Gastrocnemius medialis (tissue), 4 donors: Measurements from ENCODE around the gene ZBTB7C. TPM values are rescaled to one million over a fixed set of nuclear protein-coding genes. Genes with fewer than 3 reads are reported as not detected.

Experiments used
- ATAC-seq, 2 donors: fragments of 150-250 bp; one replicate each; pipeline ENCODE4 v1.9.1; 2016
- DNase-seq, 2 donors: peaks; one replicate each; pipeline ENCODE4 v3.0.0-alpha.2; 2019
- H3K27ac ChIP-seq, 4 donors: fragments of 200-600 bp; sonication (generic); 1 replicate in 1 of 4; 2 replicates in 3 of 4; pipeline ENCODE4 v1.5.1; 2016 to 2018; ENCODE audit warnings: mild to moderate bottlenecking in 2 of 4, moderate library complexity in 1 of 4
- H3K27me3 ChIP-seq, 3 donors: fragments of 200-600 bp; sonication (generic) in 2 of 3; 1 replicate in 1 of 3; 2 replicates in 2 of 3; pipeline versions ENCODE4 v1.5.1 to v1.6.0; 2016 to 2019; ENCODE audit warnings: mild to moderate bottlenecking in 1 of 3, moderate library complexity in 1 of 3
- H3K36me3 ChIP-seq, 2 donors: fragments of 200-600 bp; sonication (generic) in 1 of 2; one replicate each; pipeline ENCODE4 v1.5.1; 2017 to 2018
- H3K4me1 ChIP-seq, 2 donors: fragments of 200-600 bp; sonication (generic) in 1 of 2; one replicate each; pipeline ENCODE4 v1.5.1; 2016 to 2017; ENCODE audit warnings: mild to moderate bottlenecking in 2 of 2
- H3K4me3 ChIP-seq, 4 donors: fragments of 200-600 bp; sonication (generic) in 3 of 4; 1 replicate in 1 of 4; 2 replicates in 3 of 4; pipeline ENCODE4 v1.5.1; 2016 to 2019; ENCODE audit warnings: mild to moderate bottlenecking in 2 of 4
- H3K9me3 ChIP-seq, 3 donors: fragments of 200-600 bp; sonication (generic) in 2 of 3; 1 replicate in 1 of 3; 2 replicates in 2 of 3; pipeline ENCODE4 v1.5.1; 2016 to 2019
- POLR2A ChIP-seq, 2 donors: fragments of 450-650 bp; IDR thresholded peaks; one replicate each; pipeline ENCODE4 v1.6.1; 2017; ENCODE audit warnings: antibody characterized with exemption in 2 of 2, mild to moderate bottlenecking in 2 of 2, moderate library complexity in 2 of 2
- in situ Hi-C, 4 donors: fragments of 200-750 bp; cut with MboI; loops; one replicate each; pipeline versions ENCODE4 v1.15.0 to v1.8.0; 2017; ENCODE audit warnings: low sequenced_read_pairs in 4 of 4
- intact Hi-C: fragments of 100-400 bp; cut with DNase I; formaldehyde crosslinking; loops from one replicate; pipeline ENCODE4 v1.15.1; 2023; ENCODE audit warnings: low total_unique reads
- total RNA-seq, 4 donors: library from RNA; depleted of rRNA; stranded (reverse); fragments of >200 nt; gene quantifications; one replicate each; pipeline versions ENCODE4 v1.1.0 to v1.2.3, GENCODE V29; 2016
- TF ChIP-seq, protein P1 (sequence below), 5 experiments: fragments of 450-650 bp in 3 of 5; fragments of 200-600 bp in 2 of 5; sonication (generic) in 2 of 5; IDR thresholded peaks in 4 of 5; conservative IDR thresholded peaks in 1 of 5; 1 replicate in 4 of 5; 2 replicates in 1 of 5; pipeline ENCODE4 v1.5.1; 2016 to 2019; ENCODE audit warnings: antibody characterized with exemption in 5 of 5, mild to moderate bottlenecking in 3 of 5, moderate library complexity in 3 of 5

ZBTB7C gene
- total RNA-seq, 4 donors from 2014 or later: 0.53 to 12.3 (median 1.1) TPM

DNA sequence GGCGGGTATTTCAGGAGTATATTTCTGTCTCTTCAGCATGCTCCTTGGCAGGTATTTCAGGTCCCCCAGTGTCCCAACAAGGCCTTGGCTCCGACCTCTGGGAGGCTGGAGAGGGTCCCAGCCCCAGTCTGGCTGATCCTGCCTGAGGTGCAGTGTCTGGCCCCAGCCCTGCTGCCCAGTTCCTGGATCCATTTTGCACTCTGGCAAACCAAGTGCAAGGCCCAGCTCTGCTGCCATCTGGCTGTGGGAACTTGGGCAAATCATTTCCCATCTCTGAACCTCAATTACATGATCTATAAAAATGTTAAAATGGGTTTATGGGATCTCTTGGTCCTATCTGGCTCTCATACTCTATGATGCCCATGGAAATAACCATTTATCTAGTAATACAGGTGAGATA, 63.6 kb downstream of the ZBTB7C start:
- intact Hi-C loops (no loop called here), in situ Hi-C loops (loop anchor here in 2 of 4 donors (10.0 kb wide), 3 partner anchors 99 to 311 kb away; no protein-coding TSS in a partner anchor)
- Histone ChIP-seq H3K4me1 (peaks cover 0 to 5% of the 10 kb centered on the region in 2 donors), H3K9me3 (no peaks in the 10 kb centered on the region), H3K36me3 (no peaks in the 10 kb centered on the region), H3K4me3 (no peak overlapping the region), H3K27ac (no peak overlapping the region), H3K27me3 (no peaks in the 10 kb centered on the region)
- DNase-seq (no peak), ATAC-seq (no peak)
- TF ChIP-seq POLR2A (IDR thresholded peaks at IDR 0.05): no peak
- TF ChIP-seq, protein P1, sequence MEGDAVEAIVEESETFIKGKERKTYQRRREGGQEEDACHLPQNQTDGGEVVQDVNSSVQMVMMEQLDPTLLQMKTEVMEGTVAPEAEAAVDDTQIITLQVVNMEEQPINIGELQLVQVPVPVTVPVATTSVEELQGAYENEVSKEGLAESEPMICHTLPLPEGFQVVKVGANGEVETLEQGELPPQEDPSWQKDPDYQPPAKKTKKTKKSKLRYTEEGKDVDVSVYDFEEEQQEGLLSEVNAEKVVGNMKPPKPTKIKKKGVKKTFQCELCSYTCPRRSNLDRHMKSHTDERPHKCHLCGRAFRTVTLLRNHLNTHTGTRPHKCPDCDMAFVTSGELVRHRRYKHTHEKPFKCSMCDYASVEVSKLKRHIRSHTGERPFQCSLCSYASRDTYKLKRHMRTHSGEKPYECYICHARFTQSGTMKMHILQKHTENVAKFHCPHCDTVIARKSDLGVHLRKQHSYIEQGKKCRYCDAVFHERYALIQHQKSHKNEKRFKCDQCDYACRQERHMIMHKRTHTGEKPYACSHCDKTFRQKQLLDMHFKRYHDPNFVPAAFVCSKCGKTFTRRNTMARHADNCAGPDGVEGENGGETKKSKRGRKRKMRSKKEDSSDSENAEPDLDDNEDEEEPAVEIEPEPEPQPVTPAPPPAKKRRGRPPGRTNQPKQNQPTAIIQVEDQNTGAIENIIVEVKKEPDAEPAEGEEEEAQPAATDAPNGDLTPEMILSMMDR (IDR thresholded peaks at IDR 0.05 in 4 of 5, conservative IDR thresholded peaks at IDR 0.05 in 1 of 5): peak in 3 of 5 experiments; percentile 21 to 47 (median 34)

DNA sequence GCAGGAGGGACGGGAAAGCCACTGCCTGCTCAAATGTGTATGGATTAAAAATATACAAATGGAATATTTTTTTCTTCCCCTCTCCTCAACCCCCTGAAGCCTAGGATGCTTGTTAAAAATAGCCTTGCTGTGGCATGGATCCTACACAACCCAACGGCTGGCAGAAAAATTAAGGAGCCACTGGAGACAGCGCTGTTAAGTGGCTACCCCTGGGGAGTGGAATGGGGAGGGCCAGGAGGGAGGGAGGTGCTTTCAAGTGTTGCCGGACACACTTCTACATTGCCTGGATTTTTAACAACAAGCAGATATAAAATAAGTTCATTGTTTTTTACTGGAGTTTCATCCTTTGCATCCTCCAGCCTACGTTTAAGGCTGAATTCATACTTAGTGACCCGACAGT, 66.6 kb downstream of the ZBTB7C start:
- Histone ChIP-seq H3K4me1 (peaks cover 0 to 5% of the 10 kb centered on the region in 2 donors), H3K27ac (no peak overlapping the region), H3K36me3 (no peaks in the 10 kb centered on the region), H3K27me3 (no peaks in the 10 kb centered on the region), H3K4me3 (no peak overlapping the region), H3K9me3 (no peaks in the 10 kb centered on the region)
- intact Hi-C loops (loop anchor here (5.0 kb wide), 2 partner anchors 100 to 110 kb away; no protein-coding TSS in a partner anchor), in situ Hi-C loops (loop anchor here in 2 of 4 donors (10.0 kb wide), 3 partner anchors 102 to 308 kb away; no protein-coding TSS in a partner anchor)
- DNase-seq (no peak), ATAC-seq (no peak)
- TF ChIP-seq, protein P1 (IDR thresholded peaks at IDR 0.05 in 4 of 5, conservative IDR thresholded peaks at IDR 0.05 in 1 of 5): no peak
- TF ChIP-seq POLR2A (IDR thresholded peaks at IDR 0.05): no peak

DNA sequence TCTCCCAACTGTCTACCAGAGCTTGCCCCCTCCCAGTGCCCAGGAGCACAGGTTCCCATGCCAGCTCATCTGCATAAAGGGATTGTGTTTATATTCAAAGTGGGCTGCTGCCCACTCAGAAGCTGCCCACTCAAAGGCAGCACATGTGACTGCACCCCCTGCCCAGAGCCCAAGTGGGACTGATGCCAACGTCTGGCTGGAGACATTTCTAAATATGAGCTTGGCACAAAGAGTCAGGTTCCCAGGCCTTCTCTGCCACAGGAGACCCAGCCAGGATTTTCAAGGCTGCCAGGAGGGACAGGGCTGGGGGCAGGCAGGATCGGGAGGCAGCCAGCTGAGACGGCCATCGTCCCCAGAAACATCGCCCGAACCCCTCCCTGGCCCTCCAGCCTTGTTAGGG, 67.1 kb downstream of the ZBTB7C start:
- in situ Hi-C loops: loop anchor here in 2 of 4 donors (10.0 kb wide), 3 partner anchors 103 to 307 kb away; no protein-coding TSS in a partner anchor
- intact Hi-C loops: loop anchor here (5.0 kb wide), 2 partner anchors 100 to 110 kb away; no protein-coding TSS in a partner anchor
- Histone ChIP-seq H3K27ac (no peak overlapping the region), H3K4me3 (no peak overlapping the region), H3K36me3 (no peaks in the 10 kb centered on the region), H3K4me1 (peaks cover 0 to 5% of the 10 kb centered on the region in 2 donors), H3K9me3 (no peaks in the 10 kb centered on the region), H3K27me3 (no peaks in the 10 kb centered on the region)
- TF ChIP-seq, protein P1 (IDR thresholded peaks at IDR 0.05 in 4 of 5, conservative IDR thresholded peaks at IDR 0.05 in 1 of 5): no peak
- TF ChIP-seq POLR2A (IDR thresholded peaks at IDR 0.05): no peak
- ATAC-seq: no peak
- DNase-seq: no peak

DNA sequence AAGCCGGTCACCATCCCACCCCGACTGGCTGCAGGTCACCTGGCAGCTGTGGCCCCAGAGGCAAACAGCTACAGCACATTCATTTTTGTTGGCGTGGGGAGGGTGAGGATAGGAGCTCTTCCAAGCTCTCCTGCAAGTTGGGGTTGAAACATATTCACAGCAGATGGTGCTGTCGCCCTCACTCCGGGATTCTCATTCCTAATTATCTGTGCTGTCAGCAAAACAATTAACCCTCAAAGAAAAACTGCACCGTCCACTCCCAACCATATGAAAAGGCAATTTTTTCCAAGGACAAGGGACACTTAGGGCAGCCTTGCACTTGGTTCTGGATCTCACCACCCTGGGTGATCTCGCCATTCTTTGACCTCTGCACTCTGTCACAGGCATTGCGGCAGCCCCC, 68.6 kb downstream of the ZBTB7C start:
- in situ Hi-C loops (loop anchor here in 2 of 4 donors (10.0 kb wide), 3 partner anchors 104 to 306 kb away; no protein-coding TSS in a partner anchor), intact Hi-C loops (loop anchor here (5.0 kb wide), 2 partner anchors 102 to 108 kb away; no protein-coding TSS in a partner anchor)
- peaks cover 0 to 5% of the 10 kb centered on the region in 2 donors for H3K4me1 ChIP-seq
- no peaks in the 10 kb centered on the region for H3K9me3 ChIP-seq
- H3K36me3 ChIP-seq: no peaks in the 10 kb centered on the region
- H3K27ac ChIP-seq: no peak overlapping the region
- no peaks in the 10 kb centered on the region for H3K27me3 ChIP-seq
- ATAC-seq: no peak
- H3K4me3 ChIP-seq: no peak overlapping the region
- DNase-seq: no peak
- TF ChIP-seq, protein P1 (IDR thresholded peaks at IDR 0.05 in 4 of 5, conservative IDR thresholded peaks at IDR 0.05 in 1 of 5): no peak
- TF ChIP-seq POLR2A (IDR thresholded peaks at IDR 0.05): no peak
